ENCODE data around the gene OR4K5. TPM values are rescaled to one million over a fixed set of nuclear protein-coding genes. Genes with fewer than 3 reads are reported as not detected.

OR4K5 gene
- not detected for polyA plus RNA-seq (2012; ENCODE audit: low read depth, missing spikeins)

GRCh38 chr14:19920021-19920657, at the start of gene OR4K5:
TSS of gene OR4K5 (plus strand) at chr14:19920607. CDS start at chr14:19920607, 0 bp downstream.
- TF ChIP-seq PAX5 (IDR thresholded peaks at IDR 0.05; ENCODE audit: insufficient read depth, low read length, severe bottlenecking) = no peak
- TF ChIP-seq TAF1 (IDR thresholded peaks at IDR 0.05; ENCODE audit: low read depth, low read length) = no peak
- TF ChIP-seq POU2F2 (IDR thresholded peaks at IDR 0.05; ENCODE audit: low read depth, low read length) = no peak
- TF ChIP-seq POLR2A (IDR thresholded peaks at IDR 0.05; ENCODE audit: low read depth, low read length) = no peak
- no peak for TF ChIP-seq SPI1 (IDR thresholded peaks at IDR 0.05; ENCODE audit: low read depth, low read length)
- no peak for TF ChIP-seq POLR2AphosphoS5 (IDR thresholded peaks at IDR 0.05; ENCODE audit: low read depth, low read length)
- FAIRE-seq (no peak), DNase-seq (ENCODE audit: insufficient read length, low spot score) (no peak)

- TF ChIP-seq POLR2AphosphoS5 (IDR thresholded peaks at IDR 0.05; ENCODE audit: low read depth, low read length) (no peak), POU2F2 (IDR thresholded peaks at IDR 0.05; ENCODE audit: low read depth, low read length) (no peak), POLR2A (IDR thresholded peaks at IDR 0.05; ENCODE audit: low read depth, low read length) (no peak), PAX5 (IDR thresholded peaks at IDR 0.05; ENCODE audit: insufficient read depth, low read length, severe bottlenecking) (no peak), TAF1 (IDR thresholded peaks at IDR 0.05; ENCODE audit: low read depth, low read length) (no peak), SPI1 (IDR thresholded peaks at IDR 0.05; ENCODE audit: low read depth, low read length) (no peak)
- FAIRE-seq = no peak
- DNase-seq (ENCODE audit: insufficient read length, low spot score) = no peak
Observed at GRCh38 chr14:19873178-19873577, 47.2 kb upstream of the OR4K5 start.

DNA sequence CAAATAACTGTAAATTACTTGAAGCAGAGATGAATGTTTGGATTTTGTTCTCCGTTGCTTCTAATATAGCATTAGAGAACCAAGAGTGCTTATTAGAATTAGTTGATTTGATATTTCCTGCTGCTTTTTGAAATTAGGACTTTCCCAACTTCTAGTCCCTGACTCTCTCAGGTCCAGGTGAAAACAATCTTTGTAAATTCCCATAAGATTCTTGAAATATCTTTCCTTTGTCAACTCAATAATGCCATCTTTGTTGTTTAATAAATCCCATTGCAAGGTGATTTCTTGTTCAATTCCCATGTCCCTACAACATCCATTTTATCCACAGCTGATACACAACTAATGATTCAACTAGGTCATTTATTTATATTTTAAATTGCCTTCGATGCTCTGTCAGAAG, 45.6 kb upstream of the OR4K5 start, which contains the start of gene OR4K2:
OR4K2 (plus strand) TSS at position 301 of the 400 bp plus-strand sequence. CDS start 1,126 bp downstream, outside the sequence.
- FAIRE-seq (no peak), DNase-seq (ENCODE audit: insufficient read length, low spot score) (no peak)
- TF ChIP-seq TAF1 (IDR thresholded peaks at IDR 0.05; ENCODE audit: low read depth, low read length) = no peak

- TF ChIP-seq POLR2AphosphoS5 (IDR thresholded peaks at IDR 0.05; ENCODE audit: low read depth, low read length) = no peak
- no peak for TF ChIP-seq TAF1 (IDR thresholded peaks at IDR 0.05; ENCODE audit: low read depth, low read length)
- TF ChIP-seq POLR2A (IDR thresholded peaks at IDR 0.05; ENCODE audit: low read depth, low read length) = no peak
- no peak for TF ChIP-seq POU2F2 (IDR thresholded peaks at IDR 0.05; ENCODE audit: low read depth, low read length)
- TF ChIP-seq SPI1 (IDR thresholded peaks at IDR 0.05; ENCODE audit: low read depth, low read length) = no peak
- no peak for TF ChIP-seq PAX5 (IDR thresholded peaks at IDR 0.05; ENCODE audit: insufficient read depth, low read length, severe bottlenecking)
- DNase-seq (ENCODE audit: insufficient read length, low spot score) = no peak
- no peak for FAIRE-seq
Observed at GRCh38 chr14:19878029-19878642, 42.3 kb upstream of the OR4K5 start.

- no peak for FAIRE-seq
- no peak for DNase-seq (ENCODE audit: insufficient read length, low spot score)
- TF ChIP-seq TAF1 (IDR thresholded peaks at IDR 0.05; ENCODE audit: low read depth, low read length) (no peak), PAX5 (IDR thresholded peaks at IDR 0.05; ENCODE audit: insufficient read depth, low read length, severe bottlenecking) (no peak), POU2F2 (IDR thresholded peaks at IDR 0.05; ENCODE audit: low read depth, low read length) (no peak), POLR2AphosphoS5 (IDR thresholded peaks at IDR 0.05; ENCODE audit: low read depth, low read length) (no peak), POLR2A (IDR thresholded peaks at IDR 0.05; ENCODE audit: low read depth, low read length) (no peak), SPI1 (IDR thresholded peaks at IDR 0.05; ENCODE audit: low read depth, low read length) (no peak)
Observed at GRCh38 chr14:19895282-19895681, 25.1 kb upstream of the OR4K5 start.

GRCh38 chr14:19900999-19901398, 19.4 kb upstream of the OR4K5 start:
- no peak for FAIRE-seq
- TF ChIP-seq SPI1 (IDR thresholded peaks at IDR 0.05; ENCODE audit: low read depth, low read length) (no peak), PAX5 (IDR thresholded peaks at IDR 0.05; ENCODE audit: insufficient read depth, low read length, severe bottlenecking) (no peak), TAF1 (IDR thresholded peaks at IDR 0.05; ENCODE audit: low read depth, low read length) (no peak), POU2F2 (IDR thresholded peaks at IDR 0.05; ENCODE audit: low read depth, low read length) (no peak), POLR2AphosphoS5 (IDR thresholded peaks at IDR 0.05; ENCODE audit: low read depth, low read length) (no peak), POLR2A (IDR thresholded peaks at IDR 0.05; ENCODE audit: low read depth, low read length) (no peak)
- no peak for DNase-seq (ENCODE audit: insufficient read length, low spot score)

GRCh38 chr14:19902409-19902808, 18.0 kb upstream of the OR4K5 start:
- DNase-seq (ENCODE audit: insufficient read length, low spot score) = no peak
- no peak for FAIRE-seq
- no peak for TF ChIP-seq POLR2AphosphoS5 (IDR thresholded peaks at IDR 0.05; ENCODE audit: low read depth, low read length)
- no peak for TF ChIP-seq POLR2A (IDR thresholded peaks at IDR 0.05; ENCODE audit: low read depth, low read length)
- TF ChIP-seq PAX5 (IDR thresholded peaks at IDR 0.05; ENCODE audit: insufficient read depth, low read length, severe bottlenecking) = no peak
- no peak for TF ChIP-seq TAF1 (IDR thresholded peaks at IDR 0.05; ENCODE audit: low read depth, low read length)
- no peak for TF ChIP-seq SPI1 (IDR thresholded peaks at IDR 0.05; ENCODE audit: low read depth, low read length)
- no peak for TF ChIP-seq POU2F2 (IDR thresholded peaks at IDR 0.05; ENCODE audit: low read depth, low read length)

DNA sequence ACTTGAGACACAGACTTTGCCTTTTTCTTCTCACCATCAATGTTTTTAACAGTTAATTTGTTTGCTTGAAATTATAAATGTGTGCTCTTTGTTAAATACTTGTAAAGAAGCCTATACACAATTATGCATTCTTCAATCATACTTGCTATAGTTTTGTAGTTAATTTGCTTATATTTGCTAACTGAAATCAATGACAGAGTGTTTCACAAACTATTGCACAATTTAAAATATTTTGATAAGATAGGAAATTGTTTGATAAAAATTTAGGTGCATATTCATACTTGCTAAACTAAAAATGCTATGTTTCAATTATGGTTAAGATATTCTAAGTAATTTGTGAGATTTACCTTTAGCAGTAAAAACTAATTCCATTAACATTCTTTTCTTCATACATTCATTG, 13.7 kb upstream of the OR4K5 start:
- DNase-seq (ENCODE audit: insufficient read length, low spot score) (no peak), FAIRE-seq (no peak)
- TF ChIP-seq PAX5 (IDR thresholded peaks at IDR 0.05; ENCODE audit: insufficient read depth, low read length, severe bottlenecking) (no peak), TAF1 (IDR thresholded peaks at IDR 0.05; ENCODE audit: low read depth, low read length) (no peak), SPI1 (IDR thresholded peaks at IDR 0.05; ENCODE audit: low read depth, low read length) (no peak), POLR2A (IDR thresholded peaks at IDR 0.05; ENCODE audit: low read depth, low read length) (no peak), POU2F2 (IDR thresholded peaks at IDR 0.05; ENCODE audit: low read depth, low read length) (no peak), POLR2AphosphoS5 (IDR thresholded peaks at IDR 0.05; ENCODE audit: low read depth, low read length) (no peak)

GRCh38 chr14:19911114-19911513, 9.3 kb upstream of the OR4K5 start:
- FAIRE-seq (no peak), DNase-seq (ENCODE audit: insufficient read length, low spot score) (no peak)

More at GRCh38 chr14:19911114-19911513, 9.3 kb upstream of the OR4K5 start:
- TF ChIP-seq PAX5 (IDR thresholded peaks at IDR 0.05; ENCODE audit: insufficient read depth, low read length, severe bottlenecking) (no peak), POLR2AphosphoS5 (IDR thresholded peaks at IDR 0.05; ENCODE audit: low read depth, low read length) (no peak), SPI1 (IDR thresholded peaks at IDR 0.05; ENCODE audit: low read depth, low read length) (no peak)

Measured in GM12891 (cell line).